Measurements from ENCODE around the gene LRBA.

Gene LRBA

DNA sequence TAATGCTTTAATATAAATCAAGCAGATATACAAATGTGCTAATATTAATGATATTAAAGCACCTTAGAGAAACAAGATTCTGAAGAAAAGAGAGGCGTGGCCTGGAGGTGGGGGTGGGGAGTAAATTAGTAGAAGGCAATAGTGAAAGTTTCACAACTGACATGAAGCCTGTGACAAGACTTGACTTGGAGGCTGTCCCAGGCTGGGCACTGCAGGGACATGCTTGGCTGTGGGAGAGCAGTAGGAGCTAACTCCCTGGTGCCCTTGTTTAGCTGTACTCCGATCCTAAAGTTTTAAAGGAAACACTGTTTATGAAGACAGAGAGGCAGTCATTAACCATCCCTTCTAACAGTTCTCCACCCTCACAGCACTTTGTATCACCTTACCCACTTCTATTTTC, 672.1 kb downstream of the LRBA start:
- no peak for DNase-seq

- DNase-seq, result no peak
Measured at GRCh38 chr4:150337734-150338133, 677.4 kb downstream of the LRBA start.

- DNase-seq, result no peak
Measured at GRCh38 chr4:150336676-150337412, 678.2 kb downstream of the LRBA start.

- no peak for DNase-seq
Measured at GRCh38 chr4:150332961-150333360, 682.1 kb downstream of the LRBA start.

DNA sequence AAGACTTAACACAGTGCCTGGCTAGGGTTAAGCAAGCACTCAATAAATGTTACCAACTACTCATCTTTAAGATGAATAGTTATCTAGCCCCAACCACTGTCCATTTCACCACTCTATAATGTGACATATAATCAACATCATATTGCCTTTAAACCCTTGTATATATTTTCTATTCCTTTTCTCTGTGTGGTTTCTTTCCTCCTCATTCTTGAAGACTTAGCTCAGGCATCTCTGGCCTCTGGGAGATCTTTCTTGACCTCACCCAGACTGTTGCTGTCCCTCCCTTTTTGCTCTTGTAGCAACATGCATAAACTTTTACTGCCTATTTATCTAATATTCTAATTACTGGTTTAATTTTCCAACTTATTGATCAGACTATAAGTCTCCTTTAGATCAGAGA, 683.0 kb downstream of the LRBA start:
- no peak for DNase-seq

DNA sequence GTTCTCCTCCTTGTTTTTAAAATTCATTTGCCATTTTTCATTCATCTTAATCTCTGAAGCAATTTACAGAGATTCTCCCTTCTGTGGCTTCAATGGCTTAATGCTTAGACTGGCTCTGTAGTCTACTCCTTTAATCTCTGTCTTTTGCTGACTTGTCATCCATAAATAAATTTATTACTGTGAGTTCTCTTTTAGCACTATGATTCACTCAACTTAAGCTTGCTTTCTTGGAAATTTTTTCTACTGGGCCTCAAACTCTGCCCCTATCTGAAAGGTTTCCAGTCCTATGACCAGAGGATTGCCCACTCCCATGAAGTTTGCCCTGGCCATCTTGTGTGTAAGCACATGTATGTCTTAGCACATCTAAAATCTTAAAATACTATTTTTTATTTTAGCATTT, 685.7 kb downstream of the LRBA start:
- DNase-seq, result no peak

DNA sequence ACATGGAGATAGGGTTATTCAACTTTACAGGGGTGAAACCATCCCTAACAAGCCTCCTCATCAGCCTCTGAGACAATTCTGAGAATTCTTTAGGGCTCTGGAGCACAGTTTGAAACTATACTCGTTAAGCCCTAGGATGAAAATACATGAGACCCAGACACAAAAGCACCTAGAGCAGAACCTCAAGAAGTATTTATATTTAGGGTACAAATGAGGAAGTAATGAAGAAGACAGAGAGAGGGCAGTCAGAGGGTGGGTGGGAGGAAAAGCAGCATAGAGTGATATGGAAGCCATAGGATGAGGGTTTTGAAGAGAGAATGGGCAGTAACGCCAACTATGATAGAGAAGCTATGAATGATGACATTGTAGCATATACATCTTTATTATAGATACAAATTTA, 686.6 kb downstream of the LRBA start:
- DNase-seq, result no peak

DNA sequence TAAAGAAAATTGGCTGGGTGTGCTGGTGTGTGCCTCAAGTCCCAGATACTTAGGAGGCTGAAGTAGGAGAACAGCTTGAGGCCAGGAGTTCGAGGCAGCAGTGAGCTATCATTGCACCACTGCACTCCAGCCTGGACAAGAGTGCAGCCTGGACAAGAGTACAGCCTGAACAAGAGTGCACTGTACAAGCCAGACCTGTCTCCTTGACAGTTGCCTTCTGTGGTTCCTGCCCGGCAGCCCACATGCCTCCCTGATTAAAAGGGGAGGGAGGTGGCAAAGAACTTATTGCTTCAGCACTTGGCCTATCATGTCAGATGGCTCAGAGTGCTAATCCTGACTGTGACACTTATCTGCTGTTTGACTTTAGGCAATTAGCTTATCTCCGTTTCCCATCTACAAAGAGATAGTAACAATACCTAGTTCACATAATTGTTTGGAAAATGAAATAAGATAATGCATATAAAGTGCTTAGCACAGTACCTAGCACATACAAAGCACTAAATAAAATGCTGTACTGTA, 687.8 kb downstream of the LRBA start:
- no peak for DNase-seq

DNA sequence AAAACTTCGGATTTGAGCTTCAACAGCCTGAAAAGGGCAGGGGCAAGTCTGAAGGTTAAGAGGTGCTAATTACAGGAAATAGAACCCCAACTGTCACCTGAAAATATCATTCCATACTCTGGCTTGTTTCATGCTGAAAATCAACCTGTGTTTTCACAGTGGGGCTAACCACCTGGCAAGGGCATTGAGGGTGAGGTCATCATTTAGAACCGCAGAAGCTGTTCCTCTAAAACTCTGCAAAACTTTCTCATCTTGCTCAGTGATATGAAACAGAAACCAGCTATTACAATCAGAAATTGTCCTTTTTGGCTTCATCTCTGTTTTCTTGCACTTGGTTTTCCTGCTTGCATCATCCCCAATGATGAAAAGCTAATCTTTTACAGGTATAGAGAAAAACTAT, 689.2 kb downstream of the LRBA start:
- DNase-seq, result no peak

DNA sequence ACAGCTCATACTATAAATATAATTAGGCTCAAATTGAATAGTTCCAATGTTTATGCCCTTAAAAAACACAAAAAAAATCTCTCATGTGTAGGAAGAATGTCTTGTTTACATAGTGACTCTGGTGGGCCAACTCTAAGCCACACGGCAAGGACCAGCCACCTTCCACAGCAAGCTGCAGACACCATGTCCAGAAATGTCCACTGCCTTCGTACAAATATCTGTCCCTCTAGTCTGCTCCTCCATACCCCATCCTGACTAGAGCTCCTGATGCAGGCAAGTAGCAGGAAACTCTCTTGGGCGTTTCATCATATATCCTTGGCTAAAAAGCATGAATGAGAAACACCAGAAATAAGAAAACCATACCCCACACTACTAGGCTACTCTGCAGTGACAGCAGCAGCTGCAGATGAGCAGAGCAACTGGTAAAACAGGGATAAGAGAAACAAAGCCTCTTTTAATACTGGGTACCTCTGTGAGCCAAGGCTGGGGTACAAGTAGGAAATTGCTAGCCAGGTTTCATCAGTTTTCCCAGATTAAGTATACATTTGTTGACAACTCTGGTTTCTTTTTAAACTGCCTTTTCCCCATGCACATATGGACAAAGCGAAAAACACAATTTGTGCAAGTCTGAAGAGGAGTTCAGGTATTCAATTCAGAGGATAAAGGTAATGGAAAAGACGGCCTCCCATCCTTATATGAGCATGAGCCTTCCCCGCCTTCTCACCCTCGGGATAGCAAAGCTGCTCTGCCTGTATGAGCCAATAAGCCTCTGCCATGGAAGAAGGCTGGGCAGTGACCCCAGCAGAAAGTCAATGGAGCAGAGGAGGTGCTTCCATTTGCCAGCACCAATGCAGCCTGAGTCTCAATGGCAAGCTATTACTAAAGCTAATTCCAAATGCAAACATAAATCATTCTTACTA, 691.4 kb downstream of the LRBA start:
- no peak for DNase-seq

DNA sequence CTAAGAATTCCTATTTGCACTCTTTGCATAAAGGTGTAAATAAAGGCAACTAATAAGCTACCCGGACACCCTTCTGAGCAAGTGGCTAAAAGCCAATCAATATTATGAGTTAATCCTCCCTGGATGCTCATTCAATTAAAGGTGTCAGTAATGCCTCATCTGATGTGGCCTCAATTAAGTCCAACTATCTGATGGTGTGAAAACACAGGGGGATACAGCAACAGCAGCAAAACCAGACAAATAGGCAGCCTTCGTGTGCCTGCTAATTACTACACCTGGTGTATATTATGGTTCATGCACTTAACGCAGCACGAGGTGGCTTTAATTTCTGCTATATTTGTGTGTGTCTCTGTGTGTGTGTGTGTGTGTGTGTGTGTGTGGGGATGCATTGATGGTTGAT, 692.4 kb downstream of the LRBA start:
- no peak for DNase-seq

- no peak for DNase-seq
Measured at GRCh38 chr4:150321113-150321512, 694.0 kb downstream of the LRBA start.

DNA sequence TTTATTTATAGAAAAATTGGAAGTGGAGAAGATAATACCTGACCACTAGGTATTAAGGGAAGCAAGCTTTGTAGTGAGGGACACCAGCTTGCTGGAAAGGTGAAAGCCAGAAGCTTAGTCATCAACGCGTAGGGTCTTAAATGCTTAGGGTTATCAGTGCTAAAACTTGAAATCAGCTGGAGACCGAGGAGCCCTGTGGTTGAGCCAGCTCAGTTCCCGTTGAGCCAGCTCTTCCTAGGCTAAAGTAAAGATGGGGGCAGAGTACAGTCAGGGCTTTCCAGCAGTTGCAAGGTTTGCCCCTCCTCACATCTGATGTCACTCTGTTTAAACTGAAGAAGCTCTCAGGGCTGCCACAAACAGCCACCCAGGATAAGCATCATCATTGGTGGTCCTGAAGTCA, 696.1 kb downstream of the LRBA start:
- no peak for DNase-seq

- no peak for DNase-seq
Measured at GRCh38 chr4:150318527-150318926, 696.6 kb downstream of the LRBA start.

DNA sequence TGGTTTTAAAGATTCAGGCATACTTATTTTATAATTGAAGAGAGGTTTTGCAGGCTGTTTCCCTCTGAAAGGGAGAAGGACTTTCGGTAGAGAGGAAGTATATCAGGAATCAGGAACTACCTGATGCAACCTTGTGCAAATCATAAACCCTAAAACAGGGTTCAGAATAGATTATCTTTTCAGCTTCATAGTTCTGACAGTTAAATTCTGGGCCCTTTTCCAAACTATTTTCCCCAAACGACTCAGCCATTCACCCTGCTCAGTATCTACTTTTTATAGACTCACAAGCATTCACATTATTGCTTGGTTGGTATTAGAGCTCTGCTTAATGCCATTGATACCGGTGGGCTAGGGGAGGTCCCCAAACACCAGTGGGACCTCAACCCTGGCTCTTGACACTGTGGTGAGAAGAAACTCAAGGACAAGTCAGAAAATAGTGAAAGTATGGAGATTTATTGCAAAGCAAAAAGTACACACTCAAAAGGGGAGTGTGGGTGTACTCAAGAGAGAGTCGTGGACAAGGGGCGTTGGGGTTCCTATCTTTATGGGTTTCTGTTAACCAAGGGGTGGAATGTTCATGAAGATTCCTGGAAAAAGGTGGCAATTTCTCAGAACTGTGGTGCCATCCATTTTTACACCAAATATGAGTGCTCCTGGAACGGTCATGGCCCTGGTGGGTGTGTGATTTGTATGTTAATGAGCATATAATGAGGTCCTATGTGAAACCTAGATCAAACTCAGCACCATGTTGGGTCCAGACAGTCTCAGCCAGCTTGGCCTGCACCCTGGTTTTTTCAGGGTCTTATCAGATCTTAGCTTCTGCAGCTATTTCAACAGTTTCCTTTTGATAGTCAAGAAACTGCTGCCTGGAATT, 698.5 kb downstream of the LRBA start:
- no peak for DNase-seq

GRCh38 chr4:150315691-150316090, 699.4 kb downstream of the LRBA start:
- no peak for DNase-seq

- DNase-seq, result no peak
Measured at GRCh38 chr4:150315175-150315574, 699.9 kb downstream of the LRBA start.

- no peak for DNase-seq
Measured at GRCh38 chr4:150314031-150314430, 701.1 kb downstream of the LRBA start.

DNA sequence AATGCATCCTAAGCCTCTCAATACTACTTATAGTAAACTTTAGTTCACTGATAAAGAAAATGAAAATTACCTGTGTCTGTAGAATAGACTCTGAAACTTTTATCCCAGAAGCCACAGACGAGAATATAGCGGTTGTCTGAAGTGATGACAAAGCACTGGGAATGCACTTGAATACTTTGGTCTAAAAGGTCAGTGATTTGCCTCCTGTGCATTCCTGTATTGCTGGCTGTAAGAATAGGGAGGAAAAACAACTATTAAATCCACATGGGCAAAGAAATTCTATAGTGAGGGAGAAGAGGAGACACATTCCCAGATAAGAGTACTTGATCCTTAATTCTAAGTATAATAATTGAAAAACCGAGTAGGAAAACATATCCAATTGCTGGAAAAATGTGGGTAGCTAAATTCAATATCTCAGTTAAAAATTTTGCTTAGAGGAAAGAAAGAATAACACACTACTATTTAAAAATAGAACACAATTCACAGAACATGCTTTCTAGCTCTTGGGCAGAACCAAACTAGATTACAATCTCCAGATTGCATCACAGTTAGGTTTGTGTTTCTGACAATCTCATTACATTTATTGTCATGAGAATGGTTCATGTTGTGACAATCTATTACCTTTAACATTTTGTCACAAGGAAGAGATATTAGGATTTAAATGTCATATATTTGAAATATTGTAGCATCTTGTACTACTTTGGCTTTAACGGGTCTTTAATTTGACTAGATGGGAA, 704.8 kb downstream of the LRBA start:
- DNase-seq, result no peak

GRCh38 chr4:150308824-150309472, 706.1 kb downstream of the LRBA start:
- no peak for DNase-seq

DNA sequence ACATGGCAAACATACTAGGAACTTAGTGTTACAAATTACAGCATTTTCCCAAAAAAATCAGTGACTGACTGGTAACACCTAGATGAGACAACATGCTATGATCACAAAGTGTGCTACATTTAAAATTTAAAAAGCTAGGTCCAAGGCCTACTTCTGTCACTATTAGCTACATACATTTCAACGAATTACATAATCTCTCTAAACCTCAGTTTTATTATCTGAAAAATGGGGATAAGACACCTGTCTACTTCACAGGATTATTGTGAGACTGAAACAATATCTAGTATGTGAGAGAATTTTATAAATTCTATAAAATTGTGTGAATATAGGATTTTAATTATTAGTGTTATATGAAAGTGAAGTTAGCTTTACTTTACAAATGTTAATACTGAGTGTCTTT, 708.4 kb downstream of the LRBA start:
- no peak for DNase-seq

DNA sequence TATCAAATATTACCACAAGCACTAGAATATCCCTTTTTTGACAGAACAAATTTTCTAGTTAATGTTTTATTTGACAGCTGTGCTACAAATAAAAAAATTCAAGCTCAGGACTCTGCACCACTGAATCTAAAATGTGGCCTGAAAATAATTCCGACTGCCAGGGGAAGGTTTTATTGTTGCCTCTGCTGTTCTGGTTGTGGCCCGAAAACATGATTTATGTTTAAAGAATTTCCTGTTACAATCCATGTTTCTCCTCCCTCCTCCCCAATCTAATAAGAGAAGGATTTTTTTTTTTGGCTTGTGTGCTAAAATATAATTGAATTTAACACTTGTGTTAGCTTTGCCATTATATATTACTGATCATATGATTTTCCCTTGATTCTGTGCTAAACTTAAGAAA, 709.1 kb downstream of the LRBA start:
- DNase-seq, result no peak

All from stimulated activated CD8-positive, alpha-beta memory T cell treated with anti-CD3 and anti-CD28 coated beads, Interleukin-4, amount 100 ng/mL, for 48 hours (primary cell).